ENCODE results near the gene COX18. TPM values are rescaled to one million over a fixed set of nuclear protein-coding genes. Genes with fewer than 3 reads are reported as not detected.

Gene COX18
- total RNA-seq, 2 donors from 2014 or later: 14.1 to 15.0 TPM

- Mint-ChIP-seq H3K27ac (no peak overlapping the region), H3K27me3 (ENCODE audit: insufficient read depth) (no peaks in the 10 kb centered on the region), H3K4me3 (no peak overlapping the region), H3K9me3 (no peaks in the 10 kb centered on the region), H3K4me1 (peaks cover 2% of the 10 kb centered on the region), H3K36me3 (ENCODE audit: low read depth) (no peaks in the 10 kb centered on the region)
- no peak overlapping the region for H3K9ac ChIP-seq (ENCODE audit: extremely low read depth, low read length, poor library complexity, severe bottlenecking)
- H3K9me3 ChIP-seq (ENCODE audit: control insufficient read depth, low read length): no peaks in the 10 kb centered on the region
- H3K27ac ChIP-seq (ENCODE audit: low read depth, low read length): no peak overlapping the region
- H3K4me1 ChIP-seq (ENCODE audit: control insufficient read depth, insufficient read depth, low read length): no peaks in the 10 kb centered on the region
- no peak for DNase-seq
- H3K36me3 ChIP-seq (ENCODE audit: control insufficient read depth, insufficient read depth, low read length): no peaks in the 10 kb centered on the region
- H3K27me3 ChIP-seq (ENCODE audit: control insufficient read depth, insufficient read depth, low read length, poor library complexity, severe bottlenecking): no peaks in the 10 kb centered on the region
- no peak overlapping the region for H3K4me3 ChIP-seq (ENCODE audit: low read length)
- peak; percentile 88 for TF ChIP-seq CTCF (conservative IDR thresholded peaks at IDR 0.05)
- 15% methylated on average over 2 of the region's 3 CpGs; no CpG with 5 or more reads in 1 of the 2 experiments for WGBS, 2 experiments (ENCODE audit: insufficient coverage in 1 of 2, insufficient read length in 1 of 2)
Observed at GRCh38 chr4:73019462-73020047, 50.0 kb downstream of the COX18 start.

- Histone ChIP-seq H3K36me3 (ENCODE audit: control insufficient read depth, insufficient read depth, low read length) (no peaks in the 10 kb centered on the region), H3K4me3 (ENCODE audit: low read length) (no peak overlapping the region), H3K4me1 (ENCODE audit: control insufficient read depth, insufficient read depth, low read length) (no peaks in the 10 kb centered on the region), H3K27ac (ENCODE audit: low read depth, low read length) (no peak overlapping the region), H3K9me3 (ENCODE audit: control insufficient read depth, low read length) (no peaks in the 10 kb centered on the region), H3K27me3 (ENCODE audit: control insufficient read depth, insufficient read depth, low read length, poor library complexity, severe bottlenecking) (no peaks in the 10 kb centered on the region), H3K9ac (ENCODE audit: extremely low read depth, low read length, poor library complexity, severe bottlenecking) (no peak overlapping the region)
- no peak overlapping the region for H3K4me3 Mint-ChIP-seq
- peaks cover 2% of the 10 kb centered on the region for H3K4me1 Mint-ChIP-seq
- H3K9me3 Mint-ChIP-seq: no peaks in the 10 kb centered on the region
- TF ChIP-seq CTCF (conservative IDR thresholded peaks at IDR 0.05): peak; percentile 31
- WGBS, 2 experiments (ENCODE audit: insufficient coverage in 1 of 2, insufficient read length in 1 of 2): 93 to 98% methylated on average over 6 of the region's 6 CpGs
- DNase-seq: no peak
- no peaks in the 10 kb centered on the region for H3K36me3 Mint-ChIP-seq (ENCODE audit: low read depth)
- H3K27me3 Mint-ChIP-seq (ENCODE audit: insufficient read depth): no peaks in the 10 kb centered on the region
- no peak overlapping the region for H3K27ac Mint-ChIP-seq
Observed at GRCh38 chr4:73018595-73018994, 50.9 kb downstream of the COX18 start.

- no peaks in the 10 kb centered on the region for H3K27me3 Mint-ChIP-seq (ENCODE audit: insufficient read depth)
Observed at GRCh38 chr4:73013310-73013709, 56.2 kb downstream of the COX18 start.

More at GRCh38 chr4:73013310-73013709, 56.2 kb downstream of the COX18 start:
- H3K4me3 ChIP-seq (ENCODE audit: low read length): no peak overlapping the region
- H3K36me3 Mint-ChIP-seq (ENCODE audit: low read depth): no peaks in the 10 kb centered on the region
- no peaks in the 10 kb centered on the region for H3K36me3 ChIP-seq (ENCODE audit: control insufficient read depth, insufficient read depth, low read length)
- no peaks in the 10 kb centered on the region for H3K27me3 ChIP-seq (ENCODE audit: control insufficient read depth, insufficient read depth, low read length, poor library complexity, severe bottlenecking)
- no peaks in the 10 kb centered on the region for H3K4me1 Mint-ChIP-seq
- no peak for TF ChIP-seq CTCF (conservative IDR thresholded peaks at IDR 0.05)
- no peak overlapping the region for H3K9ac ChIP-seq (ENCODE audit: extremely low read depth, low read length, poor library complexity, severe bottlenecking)
- no peak overlapping the region for H3K4me3 Mint-ChIP-seq
- WGBS, 2 experiments (ENCODE audit: insufficient coverage in 1 of 2, insufficient read length in 1 of 2): 76 to 100% methylated on average over 1 of the region's 1 CpG
- H3K4me1 ChIP-seq (ENCODE audit: control insufficient read depth, insufficient read depth, low read length): no peaks in the 10 kb centered on the region
- no peak for DNase-seq
- no peaks in the 10 kb centered on the region for H3K9me3 ChIP-seq (ENCODE audit: control insufficient read depth, low read length)
- H3K9me3 Mint-ChIP-seq: no peaks in the 10 kb centered on the region
- H3K27ac ChIP-seq (ENCODE audit: low read depth, low read length): no peak overlapping the region
- no peak overlapping the region for H3K27ac Mint-ChIP-seq

Measured in endodermal cell (in vitro differentiated cells).